Fibroblast of upper back skin (primary cell): Measurements from ENCODE around the gene LRRC8C.
"Not testable (repeated sequence)": the region's sequence is repeated elsewhere in the genome, so short reads cannot be mapped to it uniquely, and the experiment has no call there.

Experiments
- DNase-seq: peaks from one replicate; pipeline ENCODE4 v3.0.0-alpha.2; 2013

LRRC8C gene

DNA sequence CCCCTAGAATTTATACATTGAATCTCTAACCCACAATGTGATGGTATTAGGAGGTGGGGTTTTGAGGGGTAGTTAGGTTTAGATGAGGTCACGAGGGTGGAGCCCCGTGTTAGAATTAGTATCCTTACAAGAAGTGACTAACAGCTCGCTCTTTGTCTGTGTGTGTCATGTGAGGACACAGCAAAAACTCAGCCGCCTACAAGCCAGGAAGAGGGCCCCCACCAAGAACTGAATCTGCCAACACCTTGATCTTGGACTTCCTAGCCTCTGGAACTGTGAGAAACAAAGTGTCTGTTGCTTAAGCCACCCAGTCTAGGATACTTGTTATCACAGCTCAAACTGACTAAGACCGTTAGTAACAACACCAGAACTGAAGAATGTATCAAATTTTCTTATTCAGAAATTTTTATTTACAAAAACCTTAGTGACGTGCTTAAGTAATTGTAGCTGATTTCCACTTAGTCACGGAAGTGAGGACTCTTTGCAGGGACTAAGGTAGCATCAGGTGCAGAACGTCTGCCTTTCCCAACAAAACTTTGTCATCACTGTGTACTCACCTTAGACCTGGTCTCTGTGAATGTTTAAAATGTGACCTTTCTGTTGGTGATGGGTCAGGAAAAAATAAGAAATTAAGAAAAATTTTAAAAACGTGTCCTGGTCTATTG is 24.5 kb upstream of the LRRC8C start:
- DNase-seq = no peak

DNA sequence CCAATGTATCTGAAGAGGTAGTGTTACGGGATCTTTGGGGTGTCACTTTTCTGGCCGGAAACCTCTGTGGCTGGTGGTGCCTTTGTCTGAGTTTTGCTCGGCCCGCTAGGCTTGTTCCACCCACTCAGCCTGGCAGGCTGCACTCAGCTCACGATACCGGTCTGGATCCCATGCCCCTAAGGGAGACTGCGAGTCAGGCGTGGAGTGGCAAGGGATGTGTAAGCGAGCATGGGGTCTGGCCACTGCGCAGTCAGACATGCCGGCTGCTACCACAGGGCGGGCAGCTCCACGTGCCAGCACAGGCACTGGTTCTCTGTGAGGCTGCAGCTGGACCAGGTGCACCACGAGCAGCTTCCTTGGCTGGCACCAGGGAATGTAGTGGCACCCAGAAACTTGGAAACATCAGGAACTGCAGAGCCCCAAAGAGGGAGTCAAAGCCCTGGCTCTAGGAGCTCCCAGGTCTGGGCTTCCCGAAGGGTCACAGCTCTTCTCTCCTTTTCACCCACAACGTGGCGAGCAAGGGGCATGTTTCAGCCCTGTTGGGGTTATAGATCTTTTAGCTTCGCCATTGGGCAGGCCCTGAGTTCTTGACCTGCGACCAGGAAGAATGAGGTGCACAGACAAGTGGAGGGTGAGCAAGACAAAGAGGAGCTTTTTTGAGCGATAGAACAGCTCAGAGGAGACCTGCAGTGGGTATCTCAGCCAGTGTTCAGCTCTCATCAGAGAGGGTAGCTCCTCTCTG is 23.8 kb upstream of the LRRC8C start:
- no peak for DNase-seq

DNA sequence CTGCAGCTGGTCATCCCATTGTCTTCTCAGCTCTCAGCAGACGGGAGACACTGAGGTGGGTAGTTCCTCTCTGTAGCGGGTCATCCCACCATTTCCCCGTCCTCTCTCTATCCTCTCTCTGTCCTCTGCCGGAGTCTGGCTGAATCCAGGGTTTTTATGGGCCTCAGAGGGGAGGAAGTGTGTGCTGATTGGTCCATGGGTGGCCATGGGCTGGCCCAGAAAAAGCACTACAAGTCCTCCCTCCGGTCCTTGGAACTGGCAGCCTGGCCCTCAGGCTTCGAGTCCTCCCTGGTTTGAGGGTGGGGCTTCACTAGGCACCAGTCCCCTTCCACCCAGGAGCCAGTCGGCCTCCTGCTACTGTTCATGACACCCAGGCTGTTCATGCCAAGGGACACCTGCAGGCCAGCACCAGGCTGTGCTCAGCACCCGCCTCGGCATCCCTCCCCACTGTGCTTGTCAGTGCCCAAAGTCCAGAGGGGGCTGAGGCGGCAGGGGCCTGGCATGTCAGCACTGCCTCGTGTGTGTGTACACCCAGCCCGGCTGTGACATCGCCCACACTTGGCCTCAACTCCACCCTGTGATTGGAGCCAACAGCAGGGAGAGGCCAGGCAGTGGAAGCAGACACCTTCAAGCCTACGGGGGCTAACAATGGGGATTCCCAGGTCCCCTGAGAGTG is 23.0 kb upstream of the LRRC8C start:
- no peak for DNase-seq

DNA sequence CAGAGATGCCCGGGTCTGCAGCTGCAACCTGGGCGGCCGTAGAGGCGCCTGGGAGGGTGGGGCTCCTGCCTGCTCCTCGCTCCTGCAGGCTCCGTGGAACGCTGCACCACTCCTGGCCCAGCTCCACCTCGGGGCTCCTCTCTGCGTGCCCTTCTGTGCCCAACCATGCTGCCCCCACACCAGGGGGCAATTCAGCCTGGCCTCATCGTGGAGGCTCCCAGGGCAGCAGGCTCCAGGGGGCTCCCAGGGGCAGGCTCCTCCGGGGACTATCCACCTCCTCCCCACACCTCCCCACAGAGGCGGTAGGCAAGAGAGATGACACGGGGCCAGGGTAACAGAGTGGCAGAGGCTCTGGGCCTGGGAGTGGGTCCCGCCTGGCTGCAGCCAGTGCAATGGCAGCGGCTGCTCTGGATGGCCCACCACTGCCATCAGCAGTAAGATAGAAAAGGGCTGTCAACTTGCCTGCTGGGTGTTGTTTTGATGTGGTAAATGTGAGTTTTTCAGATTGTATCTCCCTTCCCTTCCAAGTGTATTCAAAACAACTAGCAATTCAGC is 22.4 kb upstream of the LRRC8C start:
- no peak for DNase-seq

DNA sequence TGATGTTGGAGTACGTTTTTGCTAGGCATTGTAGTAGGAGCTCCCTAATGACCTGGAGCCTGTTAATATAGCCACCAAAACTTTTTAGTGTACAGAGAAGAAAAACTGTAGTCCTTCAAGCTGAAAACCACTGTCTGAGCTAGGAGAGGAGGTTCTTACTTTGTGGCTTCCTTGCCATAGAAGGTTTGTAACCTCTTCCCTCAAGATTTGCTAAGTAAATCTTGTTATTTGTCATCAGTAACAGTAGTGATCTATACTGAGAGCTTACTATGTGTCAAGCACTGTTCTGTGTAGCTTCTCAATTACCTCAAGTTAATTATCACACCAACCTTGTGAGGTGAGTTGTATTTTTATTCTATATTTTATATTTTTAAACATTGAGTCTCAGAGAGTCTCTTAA is 21.2 kb upstream of the LRRC8C start:
- no peak for DNase-seq

DNA sequence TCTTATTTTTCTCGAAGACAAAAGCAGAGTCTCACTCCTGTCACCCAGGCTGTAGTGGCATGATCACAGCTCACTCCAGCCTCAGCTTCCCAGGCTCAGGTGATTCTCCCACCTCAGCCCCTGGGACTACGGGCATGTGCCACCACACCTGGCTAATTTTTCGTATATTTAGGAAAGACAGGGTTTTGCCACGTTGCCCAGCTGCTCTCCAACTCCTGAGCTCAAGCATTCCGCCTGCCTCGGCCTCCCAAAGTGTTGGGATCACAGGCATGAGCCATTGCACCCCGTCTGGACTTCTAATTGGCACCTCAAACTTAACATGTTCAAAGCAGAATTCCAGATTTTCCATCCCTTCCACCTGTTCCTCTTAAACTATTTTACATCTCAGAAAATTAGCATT is 19.0 kb upstream of the LRRC8C start:
- DNase-seq = no peak

DNA sequence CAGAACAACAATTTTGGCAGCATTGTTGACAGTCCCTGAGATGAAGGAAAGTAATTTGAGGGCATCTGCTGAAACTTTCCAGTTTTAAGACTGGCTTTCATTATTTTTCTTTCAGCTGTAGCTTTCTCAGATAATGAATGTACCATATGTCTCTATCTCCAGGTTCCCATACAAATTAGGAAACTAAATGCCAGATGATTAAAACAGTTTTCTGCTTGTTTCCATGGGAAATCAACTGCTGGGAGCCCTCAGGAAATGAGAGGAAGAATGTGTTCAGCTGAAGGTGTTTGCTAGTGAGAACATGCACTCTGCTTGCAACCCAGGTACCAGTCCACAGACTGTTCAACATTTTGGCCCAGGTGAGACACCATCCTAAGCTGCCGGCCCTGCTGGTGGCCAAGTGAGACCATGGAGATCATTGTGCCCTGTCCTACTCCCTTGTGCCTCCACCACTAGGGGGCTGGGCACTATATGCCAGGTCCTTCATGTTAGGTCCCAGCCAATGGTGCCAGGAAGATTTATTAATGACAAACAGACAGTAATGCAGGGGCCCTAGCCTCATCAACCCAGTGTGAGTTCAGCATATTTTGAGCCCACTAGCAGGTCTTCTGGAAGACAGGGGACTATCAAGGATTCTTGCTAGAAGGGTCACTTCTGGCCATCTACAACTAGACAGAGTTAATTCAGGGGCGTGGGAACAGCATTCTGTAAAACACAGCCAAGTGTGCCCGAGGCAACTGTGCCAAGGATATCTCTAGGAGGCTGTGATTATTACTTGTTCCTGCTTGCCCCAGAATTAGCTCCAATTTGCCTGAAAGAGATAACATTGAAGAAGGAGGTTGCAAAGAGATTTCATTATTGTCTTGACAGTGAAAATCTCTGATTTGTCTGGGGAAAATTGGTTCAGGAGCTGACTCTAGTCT is 17.0 kb upstream of the LRRC8C start:
- DNase-seq = no peak

DNA sequence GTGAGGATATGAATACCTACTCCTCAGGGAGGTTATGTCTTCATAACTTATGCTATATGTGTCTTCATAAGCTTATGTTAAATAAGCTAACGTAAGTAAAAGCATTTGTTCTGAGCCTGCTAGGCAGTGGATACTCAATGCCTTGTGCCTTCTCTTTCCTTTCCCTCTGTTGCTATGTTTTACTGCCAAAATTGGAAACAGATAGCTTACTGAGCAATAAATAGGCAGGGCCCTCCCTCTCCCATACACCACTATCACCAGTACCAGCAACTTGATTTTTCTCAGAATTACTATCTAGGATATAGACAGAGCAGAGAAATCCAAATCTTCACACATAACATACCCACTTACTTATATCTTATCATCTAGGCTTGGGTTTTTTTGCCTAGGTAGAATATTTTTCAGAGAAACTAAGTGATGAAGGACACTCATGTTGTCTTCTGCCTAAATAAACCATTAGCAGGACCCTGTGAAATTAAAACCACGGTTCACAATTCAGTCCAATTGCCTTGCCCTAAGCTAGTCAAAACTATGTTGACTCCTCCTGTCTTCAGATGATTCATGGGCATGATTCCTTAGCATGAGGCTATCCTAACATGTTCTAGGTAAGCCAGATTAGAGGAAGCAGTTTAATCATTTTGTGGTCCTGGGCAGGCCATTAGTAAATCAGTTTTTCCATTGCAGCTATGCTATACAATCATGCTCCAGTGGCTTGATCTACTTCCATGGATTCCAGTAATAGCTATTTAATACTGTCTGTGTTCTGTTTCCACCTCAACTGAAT is 15.9 kb upstream of the LRRC8C start:
- DNase-seq = no peak

DNA sequence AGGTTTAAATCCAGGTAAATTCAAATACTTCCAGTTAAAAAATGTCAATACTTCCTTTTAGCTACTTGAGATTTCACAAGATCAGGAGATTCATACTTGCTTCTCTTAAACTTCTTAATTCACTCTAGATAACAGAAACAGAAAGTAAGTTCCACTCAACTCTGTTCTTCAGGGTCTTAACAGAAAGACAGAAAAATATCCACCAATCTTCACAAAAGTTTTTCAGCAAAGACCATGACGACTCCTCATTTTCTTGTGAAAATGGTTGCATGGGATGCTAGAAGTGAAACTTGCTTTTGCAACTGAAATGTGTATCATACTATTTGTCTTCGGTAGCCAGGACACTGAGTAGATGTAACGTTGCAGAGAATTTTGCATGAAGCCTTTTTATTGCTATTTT is 12.3 kb upstream of the LRRC8C start:
- DNase-seq = no peak

DNA sequence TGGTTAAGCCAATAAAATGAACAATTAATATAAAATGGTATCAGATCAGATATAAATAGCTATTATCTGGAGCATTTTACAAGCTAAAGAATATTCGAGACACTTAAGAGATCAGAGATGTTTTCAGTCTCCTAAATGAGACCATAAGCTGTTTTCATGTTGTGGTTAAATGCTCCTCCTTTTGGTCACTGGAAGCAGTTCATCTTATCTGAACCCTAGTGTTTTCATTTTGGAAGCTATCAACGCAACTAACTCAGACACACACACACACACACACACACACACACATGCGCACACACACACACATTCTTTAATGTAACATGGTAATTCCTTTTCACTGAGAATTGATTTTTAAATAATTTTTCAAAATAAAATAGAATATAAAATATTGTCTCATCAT is 10.0 kb upstream of the LRRC8C start:
- peak; percentile 18 for DNase-seq

DNA sequence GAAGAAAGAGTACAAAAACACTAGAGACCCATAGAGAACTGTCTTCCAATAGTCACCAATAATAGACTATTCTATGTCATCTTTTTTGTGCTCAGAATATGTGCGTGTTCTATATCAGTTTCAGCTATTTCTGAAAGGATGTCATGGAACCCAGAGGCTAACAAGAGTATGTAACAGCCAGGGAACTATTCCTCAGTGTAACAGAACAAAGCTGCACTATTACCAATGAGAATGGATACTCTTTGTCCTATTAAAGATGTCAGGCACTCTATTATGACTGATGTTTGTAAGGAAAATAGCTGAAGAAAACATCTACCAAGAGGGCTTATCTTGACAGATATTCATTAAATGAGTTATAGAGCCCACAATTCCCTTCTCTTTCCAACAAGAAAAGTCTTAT is 8.6 kb upstream of the LRRC8C start:
- DNase-seq = no peak

DNA sequence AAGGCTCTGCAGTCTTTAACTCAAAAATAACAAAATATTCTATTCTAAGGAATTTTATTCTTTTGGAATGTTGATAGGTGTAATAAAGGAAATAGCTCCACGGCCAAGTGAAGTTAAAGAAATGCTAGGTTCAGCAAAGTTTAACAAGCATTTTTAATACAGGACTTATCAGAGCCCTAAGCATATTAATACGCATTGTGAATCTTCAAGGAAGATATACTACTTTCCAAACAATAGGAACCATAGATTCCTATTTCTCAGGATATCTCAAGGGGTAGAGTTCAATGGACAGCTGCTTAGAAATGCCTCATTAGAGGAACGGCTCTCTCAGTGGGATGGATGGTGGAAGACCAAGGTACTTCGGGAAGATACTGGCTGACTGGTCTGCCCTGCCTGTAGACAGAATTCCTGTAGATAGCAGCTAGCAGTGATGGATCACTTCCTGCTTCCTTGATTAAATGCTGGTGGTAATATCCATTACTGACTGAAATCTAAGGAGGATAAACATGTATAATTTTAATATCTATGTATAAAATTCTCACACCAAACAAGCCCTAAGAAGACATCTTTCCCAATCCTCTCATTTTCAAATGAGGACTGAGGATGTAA is 8.1 kb upstream of the LRRC8C start:
- no peak for DNase-seq

DNA sequence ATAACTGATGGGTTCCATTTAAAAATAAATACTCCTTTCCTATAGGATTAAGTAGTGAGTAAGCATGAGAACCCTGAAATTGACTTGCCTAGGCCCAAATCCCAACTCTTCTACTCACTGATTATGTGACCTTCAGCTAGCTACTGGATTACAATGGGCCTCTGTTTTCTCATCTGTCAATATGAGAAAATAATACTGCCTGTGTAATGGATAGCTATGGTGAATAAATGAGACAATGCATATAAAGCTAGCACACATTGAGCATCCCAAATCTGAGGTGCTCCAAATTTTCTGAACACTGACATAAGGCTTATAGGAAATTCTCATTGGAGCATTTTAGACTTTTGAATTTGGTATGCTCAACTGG is 5.3 kb upstream of the LRRC8C start:
- no peak for DNase-seq

DNA sequence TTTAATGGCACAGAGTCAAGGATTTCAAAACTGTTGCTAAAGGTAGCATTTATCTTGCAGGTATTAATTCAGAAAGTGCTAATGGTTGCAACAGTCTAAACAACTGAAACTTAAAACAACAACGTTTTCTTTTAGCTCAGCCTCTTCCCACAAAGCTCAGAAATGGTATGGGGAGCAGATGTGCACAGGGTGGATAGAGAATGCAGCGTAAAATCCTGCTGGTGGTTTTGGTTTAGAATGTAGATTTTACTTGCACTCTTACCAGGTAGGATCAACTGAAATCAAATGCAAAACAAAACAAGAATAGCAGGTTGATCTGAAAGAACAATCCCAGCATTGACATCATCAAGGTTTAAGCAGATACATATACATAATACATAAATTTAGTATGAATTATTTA is 3.8 kb upstream of the LRRC8C start:
- no peak for DNase-seq

DNA sequence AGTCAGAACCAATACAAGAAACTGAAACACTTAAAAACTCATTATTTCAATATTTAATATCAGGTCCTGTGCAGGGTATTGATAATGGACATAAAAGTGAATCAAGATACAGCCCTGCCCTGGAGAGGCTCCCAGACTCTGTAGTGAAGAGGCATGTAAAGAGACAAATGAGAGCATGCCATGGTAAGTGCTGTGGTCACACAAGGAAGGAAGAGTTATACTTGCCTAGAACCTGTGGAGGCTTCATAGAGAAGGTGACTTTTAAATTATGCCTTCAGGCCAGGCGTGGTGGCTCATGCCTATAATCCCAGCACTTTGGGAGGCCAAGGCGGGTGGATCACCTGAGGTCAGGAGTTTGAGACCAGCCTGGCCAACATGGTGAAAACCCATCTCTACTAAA is 3.3 kb upstream of the LRRC8C start:
- not testable (repeated sequence) for DNase-seq

DNA sequence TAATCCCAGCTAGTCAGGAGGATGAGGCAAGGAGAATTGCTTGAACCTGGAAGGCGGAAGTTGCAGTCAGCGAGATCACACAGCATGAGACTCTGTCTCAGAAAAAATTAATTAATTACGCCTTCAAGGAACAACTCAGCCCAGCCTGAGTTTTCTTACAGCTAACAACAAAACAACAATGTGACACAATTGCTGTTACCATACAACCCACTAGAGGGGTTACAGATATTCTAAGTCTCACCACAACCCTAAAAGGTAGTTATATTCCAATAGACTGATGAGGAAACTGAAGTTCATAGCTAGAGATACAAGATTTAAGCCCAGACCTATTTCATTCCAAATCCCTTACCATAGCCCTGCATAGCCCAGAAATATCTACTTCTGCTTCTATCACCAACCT is 2.9 kb upstream of the LRRC8C start:
- no peak for DNase-seq

DNA sequence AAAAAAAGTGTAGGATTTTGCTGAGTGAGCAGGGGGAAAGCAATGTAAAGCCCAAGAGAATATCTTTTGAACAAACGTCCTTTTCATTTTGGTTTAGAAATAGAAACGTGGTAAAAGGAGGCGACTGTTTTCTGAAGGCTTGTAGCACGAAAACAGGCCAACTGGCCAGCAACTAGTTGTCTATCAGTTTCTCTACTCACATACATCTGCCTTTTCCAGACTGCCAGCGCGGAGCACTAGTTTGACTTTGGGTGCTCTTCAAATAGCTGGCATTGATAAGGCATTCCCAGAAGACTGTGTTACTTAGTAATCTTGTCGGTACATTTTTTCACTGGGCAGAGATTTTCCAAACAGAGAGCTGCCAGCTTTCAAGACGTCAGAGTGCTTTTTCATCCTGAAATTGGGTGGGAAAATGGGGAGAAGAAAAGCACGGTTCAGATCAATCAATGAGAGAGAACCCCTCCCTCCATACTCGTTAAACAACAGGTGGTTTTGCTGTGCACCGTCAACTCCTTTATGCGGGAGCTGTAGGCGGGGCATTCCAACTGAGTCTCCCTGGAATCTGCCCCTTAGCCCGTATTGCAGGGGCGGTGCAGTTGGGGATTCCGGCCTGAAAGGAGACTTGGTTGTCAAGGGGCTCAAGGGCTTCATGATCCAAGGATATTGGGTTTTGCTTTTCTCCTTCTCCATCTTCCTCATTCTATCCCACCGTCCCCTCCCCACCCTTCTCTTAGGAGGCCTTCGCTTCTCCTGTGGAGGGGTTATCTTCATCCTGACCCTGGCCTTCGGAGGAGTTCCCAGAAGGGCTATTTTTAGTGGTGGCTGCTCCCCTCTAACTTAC is 884 bp upstream of the LRRC8C start:
- no peak for DNase-seq

DNA sequence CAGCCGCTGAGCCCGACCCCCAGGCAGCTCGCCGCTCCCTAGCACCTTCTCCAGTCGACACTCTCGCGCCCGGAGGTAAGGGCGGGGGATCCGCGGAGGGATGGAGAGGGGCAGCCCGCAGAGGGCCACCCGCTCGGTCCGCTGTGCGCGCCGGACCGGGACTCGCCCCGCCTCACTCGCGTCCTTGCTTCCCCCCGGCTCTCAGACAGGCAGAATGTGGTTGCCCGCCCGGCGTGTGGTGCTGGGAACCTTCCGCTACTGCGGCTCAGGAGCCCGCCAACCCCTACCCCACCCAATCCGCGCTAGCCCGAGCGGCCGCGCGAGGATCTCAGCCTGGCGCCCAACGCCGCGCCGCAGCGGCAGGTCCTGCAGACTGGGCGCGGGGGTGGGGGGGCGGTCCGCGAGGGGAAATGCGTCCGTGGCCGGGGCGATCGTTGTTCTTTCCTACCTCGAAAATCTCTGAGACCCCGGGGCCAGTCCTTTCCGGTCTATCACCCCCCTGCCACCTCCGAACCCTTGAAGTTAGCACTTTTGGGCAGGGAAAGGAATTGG is 404 bp downstream of the LRRC8C start:
- DNase-seq = peak; percentile 37

DNA sequence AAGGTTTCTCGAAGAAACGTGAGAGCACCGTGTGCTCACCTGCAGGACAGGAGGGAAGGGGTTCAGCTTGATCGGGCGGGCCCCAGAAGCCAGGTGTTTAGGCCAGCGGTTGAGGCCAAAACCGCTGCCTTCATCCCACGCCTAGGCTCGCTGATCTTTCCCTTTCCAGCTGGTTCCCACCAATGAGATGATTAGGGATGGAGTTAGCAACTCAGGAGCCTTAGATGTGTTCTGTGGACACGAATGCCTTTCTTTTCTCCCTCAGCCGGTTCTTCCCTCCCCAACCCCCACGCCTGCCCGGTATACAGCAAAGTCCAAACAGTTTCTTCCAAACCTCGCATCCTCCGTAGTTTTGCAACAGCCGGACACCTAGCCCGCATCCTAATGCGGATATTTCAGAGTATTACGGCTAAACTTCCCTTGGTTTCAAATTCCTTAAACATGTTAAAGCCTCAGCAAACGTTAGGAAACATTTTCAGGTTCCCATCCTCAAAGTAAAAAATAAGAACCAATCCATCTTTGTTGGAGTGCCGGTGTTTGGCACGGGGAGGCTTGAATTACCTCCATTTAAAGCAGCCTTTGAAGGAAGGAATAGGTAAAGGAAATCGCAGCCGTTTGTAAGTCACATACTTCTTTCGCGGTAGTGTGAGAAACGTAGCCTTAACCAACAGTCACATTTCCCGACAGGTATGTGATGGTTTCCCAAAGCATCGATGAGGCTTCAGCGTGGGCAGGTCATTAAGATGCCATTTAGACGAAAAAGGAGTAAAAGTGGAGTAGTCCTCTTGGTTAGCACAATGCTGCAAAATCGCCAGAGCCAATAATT is 1.1 kb downstream of the LRRC8C start:
- DNase-seq = peak; percentile 17
